ENCODE results near the gene SEZ6L.

DNA sequence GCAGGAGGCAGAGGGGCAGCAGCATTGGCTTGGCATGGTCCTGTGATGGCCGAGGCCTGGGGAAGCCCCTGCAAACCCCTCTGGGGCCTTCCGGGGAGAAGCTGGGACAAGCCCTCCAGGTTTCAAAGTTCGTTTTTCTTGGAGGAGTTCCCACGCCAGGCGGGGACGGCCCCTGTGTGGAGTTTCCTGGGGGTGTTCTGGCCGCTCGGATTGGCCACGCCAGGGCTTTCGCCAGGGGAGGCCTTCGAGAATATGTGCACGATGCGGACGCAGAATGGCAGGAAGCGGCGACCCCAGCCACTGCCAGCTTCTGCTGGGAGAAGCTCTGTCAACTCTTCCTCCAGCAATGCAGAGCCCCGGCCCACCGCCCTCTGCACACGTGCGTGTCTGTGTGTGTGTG, 157.5 kb downstream of the SEZ6L start:
- no peak for TF ChIP-seq EZH2phosphoT487 (IDR thresholded peaks at IDR 0.05; ENCODE audit: low read depth, severe bottlenecking, unreplicated experiment)
- TF ChIP-seq, protein P1, sequence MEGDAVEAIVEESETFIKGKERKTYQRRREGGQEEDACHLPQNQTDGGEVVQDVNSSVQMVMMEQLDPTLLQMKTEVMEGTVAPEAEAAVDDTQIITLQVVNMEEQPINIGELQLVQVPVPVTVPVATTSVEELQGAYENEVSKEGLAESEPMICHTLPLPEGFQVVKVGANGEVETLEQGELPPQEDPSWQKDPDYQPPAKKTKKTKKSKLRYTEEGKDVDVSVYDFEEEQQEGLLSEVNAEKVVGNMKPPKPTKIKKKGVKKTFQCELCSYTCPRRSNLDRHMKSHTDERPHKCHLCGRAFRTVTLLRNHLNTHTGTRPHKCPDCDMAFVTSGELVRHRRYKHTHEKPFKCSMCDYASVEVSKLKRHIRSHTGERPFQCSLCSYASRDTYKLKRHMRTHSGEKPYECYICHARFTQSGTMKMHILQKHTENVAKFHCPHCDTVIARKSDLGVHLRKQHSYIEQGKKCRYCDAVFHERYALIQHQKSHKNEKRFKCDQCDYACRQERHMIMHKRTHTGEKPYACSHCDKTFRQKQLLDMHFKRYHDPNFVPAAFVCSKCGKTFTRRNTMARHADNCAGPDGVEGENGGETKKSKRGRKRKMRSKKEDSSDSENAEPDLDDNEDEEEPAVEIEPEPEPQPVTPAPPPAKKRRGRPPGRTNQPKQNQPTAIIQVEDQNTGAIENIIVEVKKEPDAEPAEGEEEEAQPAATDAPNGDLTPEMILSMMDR (IDR thresholded peaks at IDR 0.05; ENCODE audit: poor library complexity) = no peak

All from hepatocyte (in vitro differentiated cells).